Left renal pelvis (tissue), 4 donors: Measurements from ENCODE around the gene EDC3. TPM values are rescaled to one million over a fixed set of nuclear protein-coding genes. Genes with fewer than 3 reads are reported as not detected.

ENCODE experiments used
- DNase-seq, 4 donors: peaks; one replicate each; pipeline ENCODE4 v3.0.0-alpha.2; 2013; ENCODE audit warnings: low read depth in 4 of 4, low spot score in 3 of 4
- polyA plus RNA-seq, 4 donors: library from polyadenylated mRNA; unstranded; fragments of 120-200 nt; gene quantifications; one replicate each; pipeline ENCODE4 v1.2.1, GENCODE V29; 2013; ENCODE audit not compliant: insufficient read length in 4 of 4

Gene EDC3
- polyA plus RNA-seq, 4 donors, result 35.8 to 42.9 (median 39.8) TPM

DNA sequence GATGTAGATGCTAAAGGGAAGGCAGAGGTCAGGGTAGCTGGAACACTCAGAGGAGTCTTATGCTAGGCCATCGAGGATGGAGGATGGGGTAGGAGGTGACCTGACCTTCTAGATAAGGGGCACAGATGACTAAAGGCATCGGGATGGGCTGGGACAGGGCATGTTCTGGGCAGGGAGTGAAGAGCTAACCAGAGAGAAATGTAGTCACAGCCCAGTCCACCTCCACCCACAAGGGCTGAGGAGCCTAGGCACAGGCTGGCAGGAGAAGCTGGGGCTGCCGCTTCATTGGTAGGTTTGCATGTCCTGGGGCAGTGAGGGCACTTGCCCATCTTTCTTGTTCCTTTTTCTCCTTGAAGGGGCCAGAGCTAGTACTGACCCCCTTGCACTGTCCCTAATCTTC lies 67.6 kb downstream of the EDC3 start:
- DNase-seq, result no peak

DNA sequence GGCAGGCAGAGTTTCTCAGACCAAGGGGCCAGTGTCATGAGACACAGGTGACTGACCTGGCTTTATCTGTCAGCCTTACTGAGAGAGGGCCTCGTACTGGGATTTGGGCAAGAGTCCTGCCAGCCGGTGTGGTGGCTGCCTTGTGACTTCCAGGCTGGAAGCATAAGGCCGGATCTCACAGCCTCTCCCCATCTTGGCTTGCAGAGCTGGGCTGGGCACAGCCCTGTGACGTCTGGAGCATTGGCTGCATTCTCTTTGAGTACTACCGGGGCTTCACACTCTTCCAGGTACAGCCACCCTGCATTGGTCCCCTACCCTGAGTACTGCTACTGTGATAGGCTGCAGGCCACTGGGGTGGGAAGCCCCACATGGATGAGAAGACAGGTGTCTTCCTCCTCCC lies 68.1 kb downstream of the EDC3 start:
- no peak for DNase-seq

- DNase-seq, result no peak
These were observed 68.8 kb downstream of the EDC3 start for GRCh38 chr15:74626752-74627692.

DNA sequence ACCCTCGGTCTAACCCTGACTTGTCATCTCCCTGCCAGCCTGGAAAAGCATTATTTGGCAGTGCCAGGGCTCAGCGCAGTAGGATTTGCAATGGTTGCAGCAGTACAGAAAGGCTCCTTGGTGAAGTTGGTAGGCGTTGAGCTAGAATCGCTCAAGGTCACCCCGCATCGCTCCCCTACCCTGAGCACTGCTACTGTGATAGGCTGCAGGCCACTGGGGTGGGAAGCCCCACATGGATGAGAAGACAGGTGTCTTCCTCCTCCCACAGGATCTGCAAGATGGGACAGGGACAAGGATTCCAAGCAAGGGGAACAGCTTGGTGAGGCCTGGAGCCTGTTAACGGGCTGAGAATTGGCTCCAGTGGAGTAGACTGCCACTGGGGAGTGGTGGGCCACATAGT lies 69.5 kb downstream of the EDC3 start:
- DNase-seq, result no peak

DNA sequence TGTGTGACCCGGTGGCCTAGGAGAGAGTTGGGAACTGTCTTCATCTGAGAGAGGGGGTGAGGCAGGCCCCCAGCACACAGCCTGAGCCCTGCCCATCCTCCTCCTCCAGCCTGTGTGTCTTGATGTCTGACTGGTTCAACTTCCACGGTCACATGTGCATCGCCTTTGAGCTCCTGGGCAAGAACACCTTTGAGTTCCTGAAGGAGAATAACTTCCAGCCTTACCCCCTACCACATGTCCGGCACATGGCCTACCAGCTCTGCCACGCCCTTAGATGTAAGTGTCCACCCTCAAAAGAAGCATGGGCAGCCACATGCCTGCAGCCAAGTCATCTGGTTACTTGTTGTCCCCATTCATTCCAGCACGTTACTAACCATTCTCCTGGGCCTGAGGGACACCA lies 70.1 kb downstream of the EDC3 start:
- DNase-seq, result no peak

- DNase-seq, result no peak
These were observed 71.7 kb downstream of the EDC3 start for GRCh38 chr15:74624020-74624602.

DNA sequence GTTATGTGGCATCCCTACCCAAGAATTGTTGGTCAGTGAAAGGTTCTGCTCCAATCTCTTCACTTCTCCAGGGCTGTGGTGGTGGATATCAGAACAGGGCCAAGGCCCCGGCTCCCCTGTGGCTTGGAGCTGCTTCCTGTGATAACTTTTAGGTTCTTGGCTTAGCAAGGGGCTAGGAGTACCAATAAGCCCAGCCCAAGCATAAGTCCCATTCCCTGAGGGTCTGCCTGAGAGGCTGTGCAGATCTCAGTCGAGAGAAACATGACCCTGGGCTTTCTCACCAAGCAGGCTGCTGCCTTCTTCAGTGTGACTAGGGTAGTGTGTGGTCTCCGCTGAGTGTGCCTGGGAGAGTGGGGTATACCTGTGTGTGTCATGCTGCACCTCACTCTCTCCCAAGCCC lies 73.1 kb downstream of the EDC3 start:
- no peak for DNase-seq

- no peak for DNase-seq
These were observed 73.9 kb downstream of the EDC3 start for GRCh38 chr15:74621936-74622335.

GRCh38 chr15:74621546-74621920 lies 74.3 kb downstream of the EDC3 start:
- DNase-seq, result no peak

DNA sequence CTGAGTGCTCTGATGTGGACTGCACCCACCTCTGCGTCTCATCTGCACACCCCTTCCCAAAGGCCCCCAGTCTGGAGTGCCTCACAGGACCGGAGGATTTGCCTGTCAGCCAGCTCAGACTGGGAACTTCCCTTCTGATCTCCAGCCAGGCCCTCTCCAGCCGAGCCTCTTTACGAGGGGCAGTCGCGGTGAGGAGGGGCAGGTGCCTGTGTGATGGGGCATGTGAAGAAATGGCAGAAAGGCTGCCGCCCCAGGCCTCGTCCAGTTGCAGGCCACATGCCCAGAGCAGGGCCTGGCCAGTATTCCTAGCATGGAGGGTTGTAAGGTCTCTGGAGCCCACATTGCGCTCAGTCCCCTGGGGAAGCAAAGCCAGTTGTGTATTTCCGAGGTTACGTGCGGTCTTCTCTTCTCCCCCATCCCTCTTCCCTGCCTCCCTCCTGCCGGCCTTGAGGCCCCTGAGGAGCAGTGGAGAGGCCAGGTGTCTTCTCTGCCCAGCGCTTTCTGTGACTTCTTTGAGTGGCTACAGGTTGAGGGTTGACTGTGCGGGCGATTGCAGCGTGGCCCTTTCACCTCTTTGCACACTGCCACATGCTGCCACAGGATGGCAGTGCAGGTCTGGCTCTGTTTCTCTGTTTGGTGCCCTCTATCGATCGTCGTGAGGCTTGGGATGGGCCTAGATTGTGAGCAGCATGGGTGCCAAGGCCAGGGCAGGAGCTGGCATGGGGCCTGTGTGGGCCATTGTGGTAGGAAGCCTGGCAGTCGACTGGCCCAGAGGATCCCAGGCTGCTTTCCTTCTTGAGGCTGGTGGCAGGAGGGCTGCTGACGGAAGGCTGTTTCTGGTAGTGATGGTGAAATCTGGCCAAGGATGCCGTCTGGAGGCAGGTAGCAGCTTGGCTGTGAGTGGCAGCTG lies 74.9 kb downstream of the EDC3 start:
- DNase-seq, result no peak

GRCh38 chr15:74619916-74620635 lies 75.7 kb downstream of the EDC3 start:
- no peak for DNase-seq

DNA sequence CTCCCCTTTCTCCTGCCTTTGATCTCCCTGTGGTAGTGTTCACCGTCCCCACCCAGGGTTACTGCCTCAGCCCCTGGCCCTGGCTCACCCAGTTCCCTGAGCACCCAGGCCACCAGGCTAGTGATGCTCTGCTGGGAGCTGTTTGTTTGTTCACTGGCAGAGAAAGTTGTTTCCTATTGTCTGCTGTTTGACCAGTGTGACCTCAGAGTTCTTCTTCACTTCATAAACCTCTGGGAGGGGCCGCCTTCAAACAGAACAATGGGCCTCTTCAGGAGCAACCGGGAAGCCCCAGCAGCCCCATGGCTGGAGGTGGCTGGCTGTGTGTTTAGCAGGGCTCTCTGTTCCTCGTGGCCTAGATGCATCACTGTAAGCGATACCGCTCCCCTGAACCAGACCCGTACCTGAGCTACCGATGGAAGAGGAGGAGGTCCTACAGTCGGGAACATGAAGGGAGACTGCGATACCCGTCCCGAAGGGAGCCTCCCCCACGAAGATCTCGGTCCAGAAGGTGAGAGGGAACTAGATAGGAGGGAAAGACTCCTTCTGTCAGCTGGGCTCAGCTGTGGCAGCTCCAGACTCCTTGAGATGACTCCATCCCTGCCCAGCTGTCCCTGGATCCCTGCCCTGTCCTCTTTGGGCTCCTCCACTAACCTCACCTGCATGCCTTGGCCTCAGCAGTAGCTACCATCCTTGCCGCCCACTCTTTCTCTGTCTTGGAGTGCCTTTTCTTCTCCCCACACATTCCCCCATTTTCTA lies 76.8 kb downstream of the EDC3 start:
- no peak for DNase-seq

- DNase-seq, result no peak
These were observed 78.8 kb downstream of the EDC3 start for GRCh38 chr15:74616996-74617395.

GRCh38 chr15:74616366-74616939 lies 79.4 kb downstream of the EDC3 start:
- DNase-seq, result no peak

DNA sequence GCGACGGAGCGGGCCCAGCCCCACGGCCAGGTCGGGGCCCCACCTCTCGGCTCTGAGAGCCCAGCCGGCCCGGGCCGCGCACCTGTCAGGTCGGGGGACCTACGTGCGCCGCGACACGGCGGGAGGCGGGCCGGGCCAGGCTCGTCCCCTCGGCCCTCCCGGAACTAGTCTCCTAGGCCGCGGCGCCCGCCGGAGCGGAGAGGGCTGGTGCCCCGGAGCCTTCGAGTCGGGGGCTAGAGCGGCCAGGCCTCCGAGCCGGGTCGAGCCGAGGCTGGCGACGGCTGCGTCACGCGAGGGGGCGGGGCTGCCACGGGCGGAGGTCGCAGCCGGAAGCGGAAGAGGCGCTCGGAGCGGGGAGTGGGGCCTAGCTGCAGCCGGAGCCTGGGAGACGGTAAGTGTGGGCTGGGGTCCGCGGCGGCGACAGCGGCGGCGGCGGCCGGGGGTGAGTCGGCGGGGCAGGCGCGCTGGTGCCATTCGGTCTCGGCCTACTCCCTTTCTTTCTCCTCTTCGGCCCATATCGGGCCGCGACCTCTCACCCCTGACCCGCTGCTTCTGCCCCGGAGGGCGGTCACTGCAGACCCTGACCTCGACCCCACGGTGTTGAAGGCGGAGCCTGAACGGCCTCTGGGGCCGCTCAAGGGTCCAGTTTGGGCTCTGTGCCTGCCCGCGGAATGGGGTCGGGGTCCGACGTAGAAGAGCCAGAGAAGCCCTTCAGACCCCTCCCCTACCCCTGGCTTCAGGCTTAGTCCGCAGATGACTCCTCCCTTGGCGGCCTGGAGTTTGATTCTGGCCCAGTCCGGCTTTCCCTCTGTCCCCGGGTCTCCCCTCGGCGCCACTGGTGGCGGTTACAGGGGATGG lies 80.1 kb downstream of the EDC3 start, which contains the start of gene CLK3:
TSS of gene CLK3 (plus strand) at position 329 of the 858 bp plus-strand sequence. CDS start 3,361 bp downstream, outside the sequence.
- DNase-seq, result peak; percentile 85 to 91 (median 88)

GRCh38 chr15:74614744-74615507 lies 80.9 kb downstream of the EDC3 start:
- DNase-seq, result peak in 2 of 4 donors; percentile 64 to 67

DNA sequence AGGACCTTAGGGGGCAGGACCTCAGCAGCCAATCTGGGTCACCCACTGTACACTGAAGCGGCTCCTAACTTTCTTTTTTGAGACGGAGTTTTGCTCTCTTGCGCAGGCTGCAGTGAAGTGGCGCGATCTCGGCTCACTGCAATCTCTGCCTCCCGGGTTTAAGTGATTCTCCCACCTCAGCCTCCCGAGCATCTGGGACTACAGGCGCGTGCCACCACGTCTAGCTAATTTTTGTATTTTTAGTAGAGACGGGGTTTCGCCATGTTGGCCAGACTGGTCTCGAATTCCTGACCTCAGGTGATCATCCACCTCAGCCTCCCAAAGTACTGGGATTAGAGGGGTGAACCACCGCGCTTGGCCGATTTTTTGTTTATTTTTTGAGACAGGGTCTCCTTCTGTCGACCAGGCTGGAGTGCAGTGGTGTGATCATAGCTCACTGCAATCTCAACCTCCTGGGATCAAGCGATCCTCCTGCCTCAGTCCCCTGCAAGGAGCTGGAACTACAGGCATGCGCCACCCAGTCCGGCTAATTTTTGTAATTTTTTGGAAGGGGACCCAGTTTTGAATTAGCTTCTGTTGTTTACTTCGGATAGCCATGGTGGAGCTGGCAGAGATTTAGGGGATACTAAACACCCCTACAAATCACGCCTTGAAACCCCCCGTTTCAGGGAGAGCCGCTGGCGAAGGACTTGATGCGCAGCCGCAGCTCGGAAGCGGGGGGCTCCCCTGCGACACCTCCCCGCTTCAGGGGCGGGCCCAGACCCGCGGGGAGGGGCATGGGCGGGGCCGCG lies 81.7 kb downstream of the EDC3 start:
- peak in 1 of 4 donors; percentile 60 for DNase-seq
